Neutrophil (primary cell): Measurements from ENCODE around the gene ZNF777.
A peak's percentile ranks its signal among the peaks of the same experiment; 100 is the strongest.

Experiments used
- H3K27ac ChIP-seq: fragments of 200-600 bp; sonication (generic); 2 replicates; pipeline ENCODE4 v1.5.1; 2016; ENCODE audit warnings: mild to moderate bottlenecking, moderate library complexity
- H3K27me3 ChIP-seq: fragments of 200-600 bp; sonication (generic); 2 replicates; pipeline ENCODE4 v1.6.0; 2016; ENCODE audit warnings: mild to moderate bottlenecking
- H3K36me3 ChIP-seq: fragments of 200-600 bp; sonication (generic); 2 replicates; pipeline ENCODE4 v1.5.1; 2017
- H3K4me1 ChIP-seq, 2 experiments: fragments of 200-600 bp in 1 of 2; sonication (generic) in 1 of 2; 1 replicate in 1 of 2; 2 replicates in 1 of 2; pipeline versions ENCODE4 v1.5.1 to v1.6.1; 2013 to 2016; ENCODE audit warnings: low read depth in 1 of 2, low read length in 1 of 2, mild to moderate bottlenecking in 1 of 2, moderate library complexity in 1 of 2; ENCODE audit not compliant: control insufficient read depth in 1 of 2, insufficient read depth in 1 of 2
- H3K4me3 ChIP-seq, 2 experiments: fragments of 200-600 bp in 1 of 2; sonication (generic) in 1 of 2; 1 replicate in 1 of 2; 2 replicates in 1 of 2; pipeline ENCODE4 v1.5.1; 2013 to 2016; ENCODE audit warnings: low read depth in 1 of 2, low read length in 1 of 2, mild to moderate bottlenecking in 1 of 2, moderate library complexity in 1 of 2
- H3K9me3 ChIP-seq: fragments of 200-600 bp; sonication (generic); 2 replicates; pipeline ENCODE4 v1.5.1; 2016
- TF ChIP-seq, protein P1 (sequence below): fragments of 200-600 bp; sonication (generic); IDR thresholded peaks from 2 replicates; pipeline ENCODE4 v1.5.1; 2016; ENCODE audit warnings: antibody characterized with exemption

The ZNF777 gene

GRCh38 chr7:149475121-149476045, 14.5 kb upstream of the ZNF777 start:
- TF ChIP-seq, protein P1, sequence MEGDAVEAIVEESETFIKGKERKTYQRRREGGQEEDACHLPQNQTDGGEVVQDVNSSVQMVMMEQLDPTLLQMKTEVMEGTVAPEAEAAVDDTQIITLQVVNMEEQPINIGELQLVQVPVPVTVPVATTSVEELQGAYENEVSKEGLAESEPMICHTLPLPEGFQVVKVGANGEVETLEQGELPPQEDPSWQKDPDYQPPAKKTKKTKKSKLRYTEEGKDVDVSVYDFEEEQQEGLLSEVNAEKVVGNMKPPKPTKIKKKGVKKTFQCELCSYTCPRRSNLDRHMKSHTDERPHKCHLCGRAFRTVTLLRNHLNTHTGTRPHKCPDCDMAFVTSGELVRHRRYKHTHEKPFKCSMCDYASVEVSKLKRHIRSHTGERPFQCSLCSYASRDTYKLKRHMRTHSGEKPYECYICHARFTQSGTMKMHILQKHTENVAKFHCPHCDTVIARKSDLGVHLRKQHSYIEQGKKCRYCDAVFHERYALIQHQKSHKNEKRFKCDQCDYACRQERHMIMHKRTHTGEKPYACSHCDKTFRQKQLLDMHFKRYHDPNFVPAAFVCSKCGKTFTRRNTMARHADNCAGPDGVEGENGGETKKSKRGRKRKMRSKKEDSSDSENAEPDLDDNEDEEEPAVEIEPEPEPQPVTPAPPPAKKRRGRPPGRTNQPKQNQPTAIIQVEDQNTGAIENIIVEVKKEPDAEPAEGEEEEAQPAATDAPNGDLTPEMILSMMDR, result no peak
- Histone ChIP-seq H3K36me3 (peaks cover 75% of the 10 kb centered on the region), H3K27ac (peak overlapping the region; percentile 47), H3K9me3 (no peaks in the 10 kb centered on the region), H3K27me3 (no peaks in the 10 kb centered on the region), H3K4me3 (no peak overlapping the region), H3K4me1 (no peaks in the 10 kb centered on the region)

- no peak overlapping the region for H3K4me3 ChIP-seq
- H3K9me3 ChIP-seq, result no peaks in the 10 kb centered on the region
- TF ChIP-seq, protein P1, result no peak
- H3K27ac ChIP-seq, result no peak overlapping the region
- H3K4me1 ChIP-seq, result no peaks in the 10 kb centered on the region
- H3K36me3 ChIP-seq, result peaks cover 78% of the 10 kb centered on the region
- H3K27me3 ChIP-seq, result no peaks in the 10 kb centered on the region
Observed at GRCh38 chr7:149474309-149475120, 13.7 kb upstream of the ZNF777 start.

- H3K4me3 ChIP-seq, result no peak overlapping the region
- TF ChIP-seq, protein P1, result no peak
- H3K4me1 ChIP-seq, result peaks cover 0 to 3% of the 10 kb centered on the region in 2 experiments
- H3K9me3 ChIP-seq, result no peaks in the 10 kb centered on the region
- no peaks in the 10 kb centered on the region for H3K27me3 ChIP-seq
- H3K27ac ChIP-seq, result no peak overlapping the region
- peaks cover 77% of the 10 kb centered on the region for H3K36me3 ChIP-seq
Observed at GRCh38 chr7:149473251-149473650, 12.4 kb upstream of the ZNF777 start.

DNA sequence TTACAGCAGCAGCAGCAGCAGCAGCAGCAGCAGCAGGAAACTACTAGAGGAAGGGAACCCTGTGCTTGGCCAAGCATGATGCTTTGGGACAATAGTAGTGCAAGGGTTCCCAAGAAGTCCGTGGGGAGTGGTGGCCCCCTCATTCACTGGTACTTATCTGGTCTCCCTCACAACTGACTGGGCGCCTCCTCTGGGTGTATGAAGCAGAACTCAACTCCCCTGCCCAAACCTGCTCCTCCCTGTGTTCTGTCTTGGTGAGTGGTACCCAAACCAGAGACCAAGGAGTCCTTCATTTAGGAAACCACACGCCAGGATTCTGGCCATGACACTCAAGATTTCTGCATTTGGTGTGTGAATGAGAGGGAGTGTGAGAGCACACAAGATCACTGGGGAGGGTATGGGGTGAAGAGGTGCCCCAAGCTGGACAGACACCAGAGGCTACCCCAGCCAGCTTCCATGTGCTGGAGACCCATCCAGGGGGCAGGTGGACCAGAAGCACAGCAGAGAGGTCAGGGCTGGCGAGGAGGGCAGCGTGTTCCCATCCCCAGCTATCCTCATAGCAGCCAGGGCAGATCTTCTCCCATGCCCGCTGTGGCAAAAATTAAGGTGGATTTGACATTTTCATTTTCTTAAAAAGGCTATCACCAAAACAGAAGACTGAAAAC, 10.6 kb upstream of the ZNF777 start:
- Histone ChIP-seq H3K27ac (no peak overlapping the region), H3K4me1 (peaks cover 0 to 5% of the 10 kb centered on the region in 2 experiments), H3K4me3 (no peak overlapping the region), H3K27me3 (no peaks in the 10 kb centered on the region), H3K9me3 (no peaks in the 10 kb centered on the region), H3K36me3 (peaks cover 59% of the 10 kb centered on the region)
- TF ChIP-seq, protein P1, result no peak

DNA sequence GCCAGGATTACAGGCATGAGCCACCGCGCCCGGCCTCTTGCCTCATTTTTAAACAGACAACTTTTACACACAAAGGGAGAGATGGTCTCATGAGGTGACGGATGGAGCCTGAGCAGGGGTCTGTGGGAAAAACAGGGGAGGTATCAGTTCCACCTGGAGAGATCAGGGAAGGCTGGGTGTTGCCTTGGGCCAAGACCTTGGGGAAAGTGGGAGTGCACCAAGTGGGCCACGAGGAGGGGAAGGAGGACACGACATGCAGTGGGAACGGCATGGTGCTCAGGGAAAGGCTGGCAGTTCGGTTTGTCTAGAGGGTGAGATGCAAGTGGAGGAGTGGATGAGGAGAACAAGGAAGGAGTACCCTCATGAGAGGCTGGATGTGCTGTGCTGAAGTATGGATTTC, 8.9 kb upstream of the ZNF777 start:
- Histone ChIP-seq H3K36me3 (peaks cover 43% of the 10 kb centered on the region), H3K4me3 (no peak overlapping the region), H3K9me3 (no peaks in the 10 kb centered on the region), H3K27me3 (peaks cover 12% of the 10 kb centered on the region), H3K4me1 (peaks cover 0 to 5% of the 10 kb centered on the region in 2 experiments), H3K27ac (no peak overlapping the region)
- TF ChIP-seq, protein P1, result no peak
